HepG2 (cell line): ENCODE measurements around the gene NOL4L. TPM values are rescaled to one million over a fixed set of nuclear protein-coding genes. Genes with fewer than 3 reads are reported as not detected.

ENCODE experiments used
- ARID2 ChIP-seq: sonication (generic); formaldehyde crosslinking; IDR thresholded peaks from 2 replicates; pipeline ENCODE4 v1.8.1; 2022; ENCODE audit warnings: mild to moderate bottlenecking, missing genetic modification reagents, borderline replicate concordance
- ELF3 ChIP-seq: IDR thresholded peaks from 2 replicates; pipeline ENCODE4 v1.6.1; 2016; ENCODE audit warnings: missing genetic modification reagents, missing compliant biosample characterization
- GPN1 ChIP-seq: sonication (generic); formaldehyde crosslinking; IDR thresholded peaks from 2 replicates; pipeline ENCODE4 v1.5.1; 2020; ENCODE audit warnings: missing genetic modification reagents, borderline replicate concordance
- HOXA5 ChIP-seq: sonication (generic); formaldehyde crosslinking; IDR thresholded peaks from 2 replicates; pipeline ENCODE4 v1.4.0; 2020; ENCODE audit warnings: missing genetic modification reagents
- KLF13 ChIP-seq: sonication (generic); formaldehyde crosslinking; IDR thresholded peaks from 2 replicates; pipeline ENCODE4 v1.4.0; 2020; ENCODE audit warnings: mild to moderate bottlenecking, missing genetic modification reagents
- NFE2L2 ChIP-seq: fragments of 150-350 bp; IDR thresholded peaks from 2 replicates; pipeline ENCODE4 v1.6.1; 2014; ENCODE audit warnings: low read length
- NFKBIZ ChIP-seq: IDR thresholded peaks from 2 replicates; pipeline ENCODE4 v1.6.1; 2018; ENCODE audit warnings: missing genetic modification reagents, missing compliant biosample characterization
- NKX3-1 ChIP-seq: sonication (generic); formaldehyde crosslinking; IDR thresholded peaks from 2 replicates; pipeline ENCODE4 v1.5.0; 2020; ENCODE audit warnings: missing genetic modification reagents
- RXRB ChIP-seq: IDR thresholded peaks from 2 replicates; pipeline ENCODE4 v1.6.1; 2016; ENCODE audit warnings: borderline replicate concordance, missing genetic modification reagents, missing compliant biosample characterization
- SIX4 ChIP-seq: sonication (generic); formaldehyde crosslinking; IDR thresholded peaks from 2 replicates; pipeline ENCODE4 v1.4.0; 2020; ENCODE audit warnings: missing genetic modification reagents
- SUZ12 ChIP-seq: fragments of 150-350 bp; IDR thresholded peaks from 2 replicates; pipeline ENCODE4 v1.6.1; 2014; ENCODE audit warnings: low read depth, low read length
- TAF15 ChIP-seq: fragments of 200-400 bp; formaldehyde crosslinking; IDR thresholded peaks from one replicate; pipeline ENCODE4 v1.6.1; 2018; ENCODE audit warnings: mild to moderate bottlenecking, low read depth, low read length; ENCODE audit not compliant: poor library complexity, severe bottlenecking
- XBP1 ChIP-seq: sonication (generic); formaldehyde crosslinking; IDR thresholded peaks from 2 replicates; pipeline ENCODE4 v1.5.0; 2020; ENCODE audit warnings: missing genetic modification reagents
- ZBTB34 ChIP-seq: sonication (generic); formaldehyde crosslinking; IDR thresholded peaks from 2 replicates; pipeline ENCODE4 v1.8.0; 2022; ENCODE audit warnings: mild to moderate bottlenecking, missing genetic modification reagents
- ZBTB46 ChIP-seq: sonication (generic); formaldehyde crosslinking; IDR thresholded peaks from 2 replicates; pipeline ENCODE4 v1.4.0; 2020; ENCODE audit warnings: mild to moderate bottlenecking, missing genetic modification reagents, borderline replicate concordance
- ZFP36 ChIP-seq: fragments of 150-350 bp; IDR thresholded peaks from 2 replicates; pipeline ENCODE4 v1.6.1; 2018; ENCODE audit warnings: borderline replicate concordance, low read length, low read depth; ENCODE audit not compliant: partially characterized antibody
- ZFY ChIP-seq: sonication (generic); formaldehyde crosslinking; IDR thresholded peaks from 2 replicates; pipeline ENCODE4 v1.4.0; 2020; ENCODE audit warnings: missing genetic modification reagents
- ZNF230 ChIP-seq: sonication (generic); formaldehyde crosslinking; IDR thresholded peaks from 2 replicates; pipeline ENCODE4 v1.4.0; 2020; ENCODE audit warnings: mild to moderate bottlenecking, missing genetic modification reagents
- ZNF282 ChIP-seq: fragments of 450-650 bp; IDR thresholded peaks from 2 replicates; pipeline ENCODE4 v1.6.1; 2018; ENCODE audit not compliant: partially characterized antibody
- polyA plus RNA-seq, 8 experiments: library from polyadenylated mRNA; depleted of rRNA in 3 of 8; stranded (reverse) in 7 of 8; unstranded in 1 of 8; fragments of >200 nt; fragmentation: Illumina TruSeq in 4 of 8; extraction: Trizol in 4 of 8; gene quantifications; 2 replicates each; pipeline versions ENCODE4 v1.2.1 to v1.2.3, GENCODE V29; 2011 to 2016; ENCODE audit warnings: low read depth in 4 of 8, missing spikeins in 1 of 8, mixed read lengths in 1 of 8; ENCODE audit not compliant: insufficient read depth in 1 of 8
- total RNA-seq, 5 experiments: library from RNA; depleted of rRNA; stranded (reverse); fragments of >200 nt; fragmentation: Illumina TruSeq; extraction: Trizol; gene quantifications; 2 replicates each; pipeline ENCODE4 v1.2.3, GENCODE V29; 2016; ENCODE audit warnings: low read depth in 1 of 5
- TF ChIP-seq, protein P1 (sequence below): sonication (generic); formaldehyde crosslinking; IDR thresholded peaks from 2 replicates; pipeline ENCODE4 v1.4.0; 2020; ENCODE audit warnings: mild to moderate bottlenecking, missing genetic modification reagents
- TF ChIP-seq, protein P2 (sequence below): sonication (generic); formaldehyde crosslinking; IDR thresholded peaks from 2 replicates; pipeline ENCODE4 v1.4.0; 2020; ENCODE audit warnings: missing genetic modification reagents

NOL4L gene
- total and polyA plus RNA-seq, 2 of the 13 experiments (the other 11 are each of a cell fraction or from before 2014, with no cell fraction given), result 16.6 to 35.4 TPM

DNA sequence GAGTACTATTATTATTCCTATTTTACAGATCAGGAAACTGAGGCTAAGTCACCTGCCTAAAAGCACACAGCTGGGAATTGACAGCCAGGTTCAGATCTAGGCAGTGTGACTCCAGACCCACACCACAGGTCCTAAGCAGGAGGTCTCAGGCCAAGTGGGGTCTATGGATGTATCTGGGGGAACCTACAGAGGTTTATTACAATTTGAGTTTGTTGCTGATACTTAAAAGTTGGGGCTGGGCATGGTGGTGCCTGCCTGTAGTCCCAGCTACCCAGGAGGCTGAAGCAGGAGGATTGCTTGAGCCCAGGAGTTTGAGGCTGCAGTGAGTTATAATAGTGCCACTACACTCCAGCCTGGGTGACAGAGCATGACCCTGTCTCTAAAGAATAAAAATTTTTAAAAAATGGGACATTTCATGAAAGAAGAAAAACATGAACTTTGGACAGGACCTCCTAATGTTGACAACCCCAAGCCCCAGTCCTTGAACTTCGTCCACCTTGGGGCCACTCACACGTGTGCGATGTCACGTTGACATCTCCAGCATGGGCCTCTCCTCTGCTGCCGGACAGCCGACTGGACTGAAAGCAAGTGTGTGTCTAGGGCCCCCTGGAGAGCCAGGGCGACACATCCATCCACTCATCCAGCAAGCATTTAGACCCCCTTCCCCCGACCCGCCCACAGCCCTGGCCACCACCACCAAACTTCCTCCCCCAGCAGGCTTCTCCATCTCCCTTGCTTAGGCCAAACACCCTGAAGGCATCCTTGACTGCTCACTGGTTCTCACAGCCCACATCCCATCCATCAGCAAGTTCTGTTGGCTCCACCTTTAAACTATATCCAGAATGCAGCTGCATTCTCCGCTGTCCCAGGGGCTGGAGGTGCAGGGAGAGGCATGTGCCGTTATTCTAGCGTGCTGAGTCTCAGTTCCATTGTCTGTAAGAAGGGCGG, 40.0 kb downstream of the NOL4L start (continued):
- TF ChIP-seq SIX4 (peak; percentile 84; the same call in 1 of the 2 replicates), ZFP36 (no peak), XBP1 (CRISPR knock-in tag) (no peak), TAF15 (no peak), GPN1 (no peak), ZBTB46 (CRISPR knock-in tag) (peak; percentile 98; the same call in 1 of the 2 replicates), NFE2L2 (no peak), RXRB (CRISPR knock-in tag) (peak; percentile 99), ZBTB34 (CRISPR knock-in tag) (no peak; the same call in 1 of the 2 replicates), ZNF230 (CRISPR knock-in tag) (peak; percentile 83), ARID2 (0 out of 2 replicates have a peak, but pooled peaks have one; percentile 78), ZFY (CRISPR knock-in tag) (peak; percentile 86), SUZ12 (no peak), NKX3-1 (CRISPR knock-in tag) (no peak; the same call in 1 of the 2 replicates), ZNF282 (no peak), KLF13 (CRISPR knock-in tag) (peak; percentile 61; the same call in 1 of the 2 replicates), HOXA5 (CRISPR knock-in tag) (peak; percentile 94), ELF3 (CRISPR knock-in tag) (peak; percentile 97), NFKBIZ (CRISPR knock-in tag) (peak; percentile 97)
- TF ChIP-seq, protein P1, sequence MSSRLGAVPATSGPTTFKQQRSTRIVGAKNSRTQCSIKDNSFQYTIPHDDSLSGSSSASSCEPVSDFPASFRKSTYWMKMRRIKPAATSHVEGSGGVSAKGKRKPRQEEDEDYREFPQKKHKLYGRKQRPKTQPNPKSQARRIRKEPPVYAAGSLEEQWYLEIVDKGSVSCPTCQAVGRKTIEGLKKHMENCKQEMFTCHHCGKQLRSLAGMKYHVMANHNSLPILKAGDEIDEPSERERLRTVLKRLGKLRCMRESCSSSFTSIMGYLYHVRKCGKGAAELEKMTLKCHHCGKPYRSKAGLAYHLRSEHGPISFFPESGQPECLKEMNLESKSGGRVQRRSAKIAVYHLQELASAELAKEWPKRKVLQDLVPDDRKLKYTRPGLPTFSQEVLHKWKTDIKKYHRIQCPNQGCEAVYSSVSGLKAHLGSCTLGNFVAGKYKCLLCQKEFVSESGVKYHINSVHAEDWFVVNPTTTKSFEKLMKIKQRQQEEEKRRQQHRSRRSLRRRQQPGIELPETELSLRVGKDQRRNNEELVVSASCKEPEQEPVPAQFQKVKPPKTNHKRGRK (CRISPR knock-in tag), result no peak; the same call in 1 of the 2 replicates
- TF ChIP-seq, protein P2, sequence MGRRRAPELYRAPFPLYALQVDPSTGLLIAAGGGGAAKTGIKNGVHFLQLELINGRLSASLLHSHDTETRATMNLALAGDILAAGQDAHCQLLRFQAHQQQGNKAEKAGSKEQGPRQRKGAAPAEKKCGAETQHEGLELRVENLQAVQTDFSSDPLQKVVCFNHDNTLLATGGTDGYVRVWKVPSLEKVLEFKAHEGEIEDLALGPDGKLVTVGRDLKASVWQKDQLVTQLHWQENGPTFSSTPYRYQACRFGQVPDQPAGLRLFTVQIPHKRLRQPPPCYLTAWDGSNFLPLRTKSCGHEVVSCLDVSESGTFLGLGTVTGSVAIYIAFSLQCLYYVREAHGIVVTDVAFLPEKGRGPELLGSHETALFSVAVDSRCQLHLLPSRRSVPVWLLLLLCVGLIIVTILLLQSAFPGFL, result no peak
